Measurements from ENCODE around the gene ATXN7. TPM values are rescaled to one million over a fixed set of nuclear protein-coding genes. Genes with fewer than 3 reads are reported as not detected.

ATXN7 gene
- total and polyA plus RNA-seq, 5 donors from 2014 or later, result 20.0 to 249 (median 25.3) TPM

- H3K27ac ChIP-seq (ENCODE audit: insufficient read depth, low read length, poor library complexity, severe bottlenecking), result peak overlapping the region; percentile 94
- H3K4me1 Mint-ChIP-seq, result peaks cover 20 to 46% (median 31%) of the 10 kb centered on the region in 4 donors
- no peak overlapping the region for H3K27ac Mint-ChIP-seq
Measured at GRCh38 chr3:63909431-63909830, 45.8 kb downstream of the ATXN7 start.

GRCh38 chr3:63910001-63910400 lies 46.3 kb downstream of the ATXN7 start:
- no peaks in the 10 kb centered on the region for H3K36me3 ChIP-seq (ENCODE audit: control insufficient read depth, insufficient read depth, low read length)
- no peaks in the 10 kb centered on the region for H3K9me3 Mint-ChIP-seq
- H3K9me3 ChIP-seq (ENCODE audit: control insufficient read depth in 2 of 2, low read length in 2 of 2), result no peaks in the 10 kb centered on the region
- no peak for ATAC-seq (ENCODE audit: low read depth in 2 of 2)
- peak overlapping the region in 1 of 3 donors; percentile 78 for H3K27ac Mint-ChIP-seq
- H3K27me3 Mint-ChIP-seq, result peaks cover 9% of the 10 kb centered on the region
- DNase-seq, result no peak
- peaks cover 21% of the 10 kb centered on the region for H3K4me1 ChIP-seq (ENCODE audit: control insufficient read depth, insufficient read depth, low read length, poor library complexity, severe bottlenecking)
- peak overlapping the region in 3 of 4 donors; percentile 17 to 91 (median 32) for H3K4me3 Mint-ChIP-seq
- H3K4me1 Mint-ChIP-seq, result peaks cover 23 to 50% (median 35%) of the 10 kb centered on the region in 4 donors
- H3K4me3 ChIP-seq (ENCODE audit: low read depth, low read length), result no peak overlapping the region
- no peaks in the 10 kb centered on the region for H3K27me3 ChIP-seq (ENCODE audit: control insufficient read depth, insufficient read depth, low read length)
- H3K36me3 Mint-ChIP-seq, result peaks cover 4% of the 10 kb centered on the region
- peak overlapping the region; percentile 94 for H3K27ac ChIP-seq (ENCODE audit: insufficient read depth, low read length, poor library complexity, severe bottlenecking)

More at GRCh38 chr3:63909431-63909830, 45.8 kb downstream of the ATXN7 start:
- no peaks in the 10 kb centered on the region for H3K36me3 ChIP-seq (ENCODE audit: control insufficient read depth, insufficient read depth, low read length)
- ATAC-seq (ENCODE audit: low read depth in 2 of 2) (no peak), DNase-seq (no peak)
- Mint-ChIP-seq H3K9me3 (no peaks in the 10 kb centered on the region), H3K4me3 (peak overlapping the region in 1 of 4 donors; percentile 91), H3K27me3 (peaks cover 9% of the 10 kb centered on the region), H3K36me3 (peaks cover 2% of the 10 kb centered on the region)
- peaks cover 21% of the 10 kb centered on the region for H3K4me1 ChIP-seq (ENCODE audit: control insufficient read depth, insufficient read depth, low read length, poor library complexity, severe bottlenecking)
- no peaks in the 10 kb centered on the region for H3K27me3 ChIP-seq (ENCODE audit: control insufficient read depth, insufficient read depth, low read length)
- H3K9me3 ChIP-seq (ENCODE audit: control insufficient read depth in 2 of 2, low read length in 2 of 2), result no peaks in the 10 kb centered on the region
- no peak overlapping the region for H3K4me3 ChIP-seq (ENCODE audit: low read depth, low read length)

GRCh38 chr3:63910891-63911290 lies 47.2 kb downstream of the ATXN7 start:
- Mint-ChIP-seq H3K9me3 (no peaks in the 10 kb centered on the region), H3K36me3 (peaks cover 4% of the 10 kb centered on the region), H3K27ac (peak overlapping the region; percentile 94 to 96 (median 95)), H3K4me3 (peak overlapping the region; percentile 91 to 98 (median 92)), H3K4me1 (peaks cover 23 to 50% (median 36%) of the 10 kb centered on the region in 4 donors), H3K27me3 (peaks cover 9% of the 10 kb centered on the region)
- ATAC-seq (ENCODE audit: low read depth in 2 of 2), result peak in 1 of 2 donors; percentile 21
- DNase-seq, result peak; percentile 4 to 63 (median 62)
- peaks cover 5% of the 10 kb centered on the region for H3K36me3 ChIP-seq (ENCODE audit: control insufficient read depth, insufficient read depth, low read length)
- peak overlapping the region; percentile 75 for H3K4me3 ChIP-seq (ENCODE audit: low read depth, low read length)
- H3K4me1 ChIP-seq (ENCODE audit: control insufficient read depth, insufficient read depth, low read length, poor library complexity, severe bottlenecking), result peaks cover 21% of the 10 kb centered on the region
- H3K27me3 ChIP-seq (ENCODE audit: control insufficient read depth, insufficient read depth, low read length), result no peaks in the 10 kb centered on the region
- peak overlapping the region; percentile 94 for H3K27ac ChIP-seq (ENCODE audit: insufficient read depth, low read length, poor library complexity, severe bottlenecking)
- H3K9me3 ChIP-seq (ENCODE audit: control insufficient read depth in 2 of 2, low read length in 2 of 2), result no peaks in the 10 kb centered on the region

GRCh38 chr3:63911509-63911872 lies 47.8 kb downstream of the ATXN7 start:
- DNase-seq (peak in 1 of 3 donors; percentile 61), ATAC-seq (ENCODE audit: low read depth in 2 of 2) (peak; percentile 9 to 18)
- Histone ChIP-seq H3K9me3 (ENCODE audit: control insufficient read depth in 2 of 2, low read length in 2 of 2) (no peaks in the 10 kb centered on the region), H3K4me1 (ENCODE audit: control insufficient read depth, insufficient read depth, low read length, poor library complexity, severe bottlenecking) (peaks cover 21% of the 10 kb centered on the region), H3K4me3 (ENCODE audit: low read depth, low read length) (peak overlapping the region; percentile 75), H3K27ac (ENCODE audit: insufficient read depth, low read length, poor library complexity, severe bottlenecking) (peak overlapping the region; percentile 94), H3K36me3 (ENCODE audit: control insufficient read depth, insufficient read depth, low read length) (peaks cover 9% of the 10 kb centered on the region), H3K27me3 (ENCODE audit: control insufficient read depth, insufficient read depth, low read length) (no peaks in the 10 kb centered on the region)
- Mint-ChIP-seq H3K4me1 (peaks cover 27 to 50% (median 38%) of the 10 kb centered on the region in 4 donors), H3K9me3 (no peaks in the 10 kb centered on the region), H3K27me3 (peaks cover 9% of the 10 kb centered on the region), H3K36me3 (peaks cover 4% of the 10 kb centered on the region), H3K27ac (peak overlapping the region; percentile 94 to 96 (median 95)), H3K4me3 (peak overlapping the region; percentile 91 to 98 (median 92))

GRCh38 chr3:63911873-63912767 lies 48.5 kb downstream of the ATXN7 start, which contains the start of gene SCAANT1:
Gene SCAANT1, minus strand, starts transcription at chr3:63912383.
- H3K9me3 Mint-ChIP-seq, result no peaks in the 10 kb centered on the region
- Histone ChIP-seq H3K4me1 (ENCODE audit: control insufficient read depth, insufficient read depth, low read length, poor library complexity, severe bottlenecking) (peaks cover 21% of the 10 kb centered on the region), H3K9me3 (ENCODE audit: control insufficient read depth in 2 of 2, low read length in 2 of 2) (no peaks in the 10 kb centered on the region), H3K36me3 (ENCODE audit: control insufficient read depth, insufficient read depth, low read length) (peaks cover 9% of the 10 kb centered on the region), H3K27me3 (ENCODE audit: control insufficient read depth, insufficient read depth, low read length) (no peaks in the 10 kb centered on the region), H3K4me3 (ENCODE audit: low read depth, low read length) (peak within 1 kb of the TSS; percentile 83), H3K27ac (ENCODE audit: insufficient read depth, low read length, poor library complexity, severe bottlenecking) (peak within 1 kb of the TSS; percentile 94)
- H3K27ac Mint-ChIP-seq, result peak within 1 kb of the TSS; percentile 95 to 96 (median 96)
- peak within 1 kb of the TSS; percentile 91 to 98 (median 92) for H3K4me3 Mint-ChIP-seq
- ATAC-seq (ENCODE audit: low read depth in 2 of 2), result peak; percentile 63 to 70
- peaks cover 30 to 50% (median 38%) of the 10 kb centered on the region in 4 donors for H3K4me1 Mint-ChIP-seq
- peaks cover 9% of the 10 kb centered on the region for H3K27me3 Mint-ChIP-seq
- peaks cover 4% of the 10 kb centered on the region for H3K36me3 Mint-ChIP-seq
- DNase-seq, result peak; percentile 78 to 89 (median 83)

GRCh38 chr3:63912768-63913588 lies 49.3 kb downstream of the ATXN7 start:
- peak; percentile 42 to 56 (median 54) for DNase-seq
- H3K4me1 Mint-ChIP-seq, result peaks cover 30 to 51% (median 44%) of the 10 kb centered on the region in 4 donors

GRCh38 chr3:63914312-63914711 lies 50.6 kb downstream of the ATXN7 start:
- Mint-ChIP-seq H3K27me3 (peaks cover 9% of the 10 kb centered on the region), H3K4me3 (peak overlapping the region; percentile 85 to 92 (median 92)), H3K9me3 (no peaks in the 10 kb centered on the region), H3K4me1 (peaks cover 31 to 59% (median 49%) of the 10 kb centered on the region in 4 donors), H3K27ac (peak overlapping the region; percentile 80 to 90 (median 83)), H3K36me3 (peaks cover 26% of the 10 kb centered on the region)
- ATAC-seq (ENCODE audit: low read depth in 2 of 2) (no peak), DNase-seq (no peak)
- H3K4me3 ChIP-seq (ENCODE audit: low read depth, low read length), result no peak overlapping the region
- H3K4me1 ChIP-seq (ENCODE audit: control insufficient read depth, insufficient read depth, low read length, poor library complexity, severe bottlenecking), result peaks cover 21% of the 10 kb centered on the region
- no peaks in the 10 kb centered on the region for H3K27me3 ChIP-seq (ENCODE audit: control insufficient read depth, insufficient read depth, low read length)
- peaks cover 23% of the 10 kb centered on the region for H3K36me3 ChIP-seq (ENCODE audit: control insufficient read depth, insufficient read depth, low read length)
- no peak overlapping the region for H3K27ac ChIP-seq (ENCODE audit: insufficient read depth, low read length, poor library complexity, severe bottlenecking)
- no peaks in the 10 kb centered on the region for H3K9me3 ChIP-seq (ENCODE audit: control insufficient read depth in 2 of 2, low read length in 2 of 2)

More at GRCh38 chr3:63912768-63913588, 49.3 kb downstream of the ATXN7 start:
- H3K4me1 ChIP-seq (ENCODE audit: control insufficient read depth, insufficient read depth, low read length, poor library complexity, severe bottlenecking), result peaks cover 21% of the 10 kb centered on the region
- peaks cover 14% of the 10 kb centered on the region for H3K36me3 ChIP-seq (ENCODE audit: control insufficient read depth, insufficient read depth, low read length)
- no peaks in the 10 kb centered on the region for H3K9me3 Mint-ChIP-seq
- peak; percentile 5 to 6 for ATAC-seq (ENCODE audit: low read depth in 2 of 2)
- peaks cover 13% of the 10 kb centered on the region for H3K36me3 Mint-ChIP-seq
- H3K27ac ChIP-seq (ENCODE audit: insufficient read depth, low read length, poor library complexity, severe bottlenecking), result peak overlapping the region; percentile 94
- peak overlapping the region; percentile 85 to 92 (median 92) for H3K4me3 Mint-ChIP-seq
- peak overlapping the region in 2 of 3 donors; percentile 90 to 96 for H3K27ac Mint-ChIP-seq
- no peaks in the 10 kb centered on the region for H3K9me3 ChIP-seq (ENCODE audit: control insufficient read depth in 2 of 2, low read length in 2 of 2)
- H3K4me3 ChIP-seq (ENCODE audit: low read depth, low read length), result peak overlapping the region; percentile 83
- H3K27me3 Mint-ChIP-seq, result peaks cover 9% of the 10 kb centered on the region
- no peaks in the 10 kb centered on the region for H3K27me3 ChIP-seq (ENCODE audit: control insufficient read depth, insufficient read depth, low read length)
